SU-DHL-6 (cell line): ENCODE data around the gene PTH1R.

Experiments used
- H2AFZ ChIP-seq: fragments of 200-600 bp; sonication (generic); 2 replicates; pipeline ENCODE4 v1.6.1; 2014; ENCODE audit warnings: low read depth, mild to moderate bottlenecking, moderate library complexity, mixed read lengths, antibody characterized with exemption, low read length; ENCODE audit not compliant: severe bottlenecking
- H3F3A ChIP-seq: fragments of 200-600 bp; shearing (Covaris generic); 2 replicates; pipeline ENCODE4 v1.6.0; 2016; ENCODE audit warnings: antibody characterized with exemption, mild to moderate bottlenecking; ENCODE audit not compliant: insufficient read depth
- H3K27ac ChIP-seq: fragments of 200-600 bp; sonication (generic); 2 replicates; pipeline ENCODE4 v1.5.1; 2016; ENCODE audit warnings: low read depth, mild to moderate bottlenecking, low read length, moderate library complexity, mixed read lengths
- H3K27me3 ChIP-seq: fragments of 200-600 bp; sonication (generic), shearing (Covaris generic); 2 replicates; pipeline ENCODE4 v1.6.0; 2014; ENCODE audit warnings: mild to moderate bottlenecking, low read length
- H3K36me3 ChIP-seq: fragments of 200-600 bp; sonication (generic); 2 replicates; pipeline ENCODE4 v1.6.1; 2014; ENCODE audit warnings: mild to moderate bottlenecking, low read length, mixed read lengths
- H3K4me2 ChIP-seq: fragments of 300-600, 200-600 bp; shearing (Covaris generic), sonication (generic); 2 replicates; pipeline ENCODE4 v1.6.0; 2014; ENCODE audit warnings: low read length, low read depth, mild to moderate bottlenecking; ENCODE audit not compliant: poor library complexity, severe bottlenecking
- H3K4me3 ChIP-seq: fragments of 200-600 bp; sonication (generic); 2 replicates; pipeline ENCODE4 v1.5.1; 2014; ENCODE audit warnings: antibody characterized with exemption, low read length, mild to moderate bottlenecking, mixed read lengths; ENCODE audit not compliant: insufficient read depth, poor library complexity, severe bottlenecking
- H3K79me2 ChIP-seq: fragments of 200-600 bp; sonication (generic); 2 replicates; pipeline ENCODE4 v1.6.1; 2014; ENCODE audit warnings: mild to moderate bottlenecking, low read length, moderate library complexity; ENCODE audit not compliant: insufficient read depth
- H3K9ac ChIP-seq: fragments of 200-600 bp; sonication (generic); 2 replicates; pipeline ENCODE4 v1.7.0; 2014; ENCODE audit warnings: mild to moderate bottlenecking, low read length
- H3K9me2 ChIP-seq: fragments of 200-600 bp; sonication (generic); replicated peaks from 2 replicates; pipeline ENCODE4 v1.6.1; 2014; ENCODE audit warnings: low read length; ENCODE audit not compliant: insufficient read depth
- H3K9me3 ChIP-seq: fragments of 200-600 bp; sonication (generic); 2 replicates; pipeline ENCODE4 v1.6.1; 2014; ENCODE audit warnings: low read length, mixed read lengths; ENCODE audit not compliant: insufficient read depth
- H4K20me1 ChIP-seq: fragments of 200-600 bp; sonication (generic); 2 replicates; pipeline ENCODE4 v1.6.1; 2014; ENCODE audit warnings: low read depth, mild to moderate bottlenecking, antibody characterized with exemption, low read length, moderate library complexity, mixed read lengths
- EZH2phosphoT487 ChIP-seq: fragments of 200-600 bp; sonication (generic), shearing (Covaris generic); conservative IDR thresholded peaks from 2 replicates; pipeline ENCODE4 v1.6.1; 2018; ENCODE audit warnings: mild to moderate bottlenecking, antibody characterized with exemption, low read length, moderate library complexity, mixed read lengths
- TF ChIP-seq, protein P1 (sequence below): fragments of 200-600 bp; sonication (generic); IDR thresholded peaks from one replicate; pipeline ENCODE4 v1.5.1; 2017; ENCODE audit warnings: antibody characterized with exemption, mild to moderate bottlenecking, low read length, moderate library complexity; ENCODE audit not compliant: insufficient read depth, poor library complexity, severe bottlenecking

PTH1R gene

DNA sequence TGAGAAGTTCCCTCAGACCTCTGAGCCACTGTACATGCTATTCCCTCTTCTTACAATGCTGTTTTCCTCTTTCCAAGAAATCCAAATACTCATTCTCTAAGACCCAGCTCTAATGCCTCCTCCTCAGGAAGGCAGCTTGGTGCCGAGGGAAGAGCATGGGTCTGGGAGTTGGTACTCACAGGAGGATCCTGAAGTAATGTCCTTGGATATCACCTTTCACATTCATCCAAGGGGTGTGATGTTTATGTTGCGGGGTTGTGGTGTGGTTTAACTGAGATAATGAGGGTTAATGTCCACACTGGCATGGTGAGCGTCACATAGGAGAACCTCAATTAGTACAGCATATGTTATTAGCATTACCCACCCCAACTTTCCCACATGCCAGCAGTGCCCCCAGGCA lies 46.2 kb upstream of the PTH1R start:
- Histone ChIP-seq H2AFZ (no peak overlapping the region), H3K9ac (no peak overlapping the region), H3K9me2 (no peaks in the 10 kb centered on the region), H3K36me3 (no peaks in the 10 kb centered on the region), H4K20me1 (no peaks in the 10 kb centered on the region), H3K27ac (no peak overlapping the region), H3K9me3 (no peaks in the 10 kb centered on the region), H3K4me3 (no peak overlapping the region), H3K79me2 (no peaks in the 10 kb centered on the region), H3K27me3 (no peaks in the 10 kb centered on the region), H3F3A (no peaks in the 10 kb centered on the region), H3K4me2 (no peak overlapping the region)
- TF ChIP-seq, protein P1, sequence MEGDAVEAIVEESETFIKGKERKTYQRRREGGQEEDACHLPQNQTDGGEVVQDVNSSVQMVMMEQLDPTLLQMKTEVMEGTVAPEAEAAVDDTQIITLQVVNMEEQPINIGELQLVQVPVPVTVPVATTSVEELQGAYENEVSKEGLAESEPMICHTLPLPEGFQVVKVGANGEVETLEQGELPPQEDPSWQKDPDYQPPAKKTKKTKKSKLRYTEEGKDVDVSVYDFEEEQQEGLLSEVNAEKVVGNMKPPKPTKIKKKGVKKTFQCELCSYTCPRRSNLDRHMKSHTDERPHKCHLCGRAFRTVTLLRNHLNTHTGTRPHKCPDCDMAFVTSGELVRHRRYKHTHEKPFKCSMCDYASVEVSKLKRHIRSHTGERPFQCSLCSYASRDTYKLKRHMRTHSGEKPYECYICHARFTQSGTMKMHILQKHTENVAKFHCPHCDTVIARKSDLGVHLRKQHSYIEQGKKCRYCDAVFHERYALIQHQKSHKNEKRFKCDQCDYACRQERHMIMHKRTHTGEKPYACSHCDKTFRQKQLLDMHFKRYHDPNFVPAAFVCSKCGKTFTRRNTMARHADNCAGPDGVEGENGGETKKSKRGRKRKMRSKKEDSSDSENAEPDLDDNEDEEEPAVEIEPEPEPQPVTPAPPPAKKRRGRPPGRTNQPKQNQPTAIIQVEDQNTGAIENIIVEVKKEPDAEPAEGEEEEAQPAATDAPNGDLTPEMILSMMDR = no peak
- no peak for TF ChIP-seq EZH2phosphoT487

DNA sequence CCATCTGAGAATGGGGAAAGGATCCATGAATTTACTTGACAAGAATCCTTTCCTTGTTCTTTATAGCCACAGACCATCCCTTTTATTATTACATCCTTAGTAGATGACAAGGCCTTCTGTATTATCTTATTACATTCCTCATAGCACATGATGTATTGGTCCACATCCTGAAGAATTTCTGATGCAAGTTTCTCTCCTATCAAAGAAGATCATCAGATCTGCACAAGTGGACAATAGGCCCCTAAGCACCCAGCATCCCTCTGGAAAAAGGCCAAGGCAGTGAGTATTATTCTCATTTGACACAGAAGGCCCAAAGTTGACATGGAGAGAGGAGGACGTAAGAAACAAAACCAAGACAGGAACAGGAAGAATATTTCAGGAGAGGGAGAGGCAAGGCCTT lies 45.7 kb upstream of the PTH1R start:
- no peaks in the 10 kb centered on the region for H3K9me2 ChIP-seq
- no peak overlapping the region for H3K4me3 ChIP-seq
- H3K9ac ChIP-seq = no peak overlapping the region
- H2AFZ ChIP-seq = no peak overlapping the region
- no peaks in the 10 kb centered on the region for H3F3A ChIP-seq
- no peaks in the 10 kb centered on the region for H3K9me3 ChIP-seq
- no peaks in the 10 kb centered on the region for H3K36me3 ChIP-seq
- H4K20me1 ChIP-seq = no peaks in the 10 kb centered on the region
- no peak overlapping the region for H3K4me2 ChIP-seq
- H3K27me3 ChIP-seq = no peaks in the 10 kb centered on the region
- H3K27ac ChIP-seq = no peak overlapping the region
- TF ChIP-seq, protein P1 = no peak
- TF ChIP-seq EZH2phosphoT487 = no peak
- no peaks in the 10 kb centered on the region for H3K79me2 ChIP-seq

DNA sequence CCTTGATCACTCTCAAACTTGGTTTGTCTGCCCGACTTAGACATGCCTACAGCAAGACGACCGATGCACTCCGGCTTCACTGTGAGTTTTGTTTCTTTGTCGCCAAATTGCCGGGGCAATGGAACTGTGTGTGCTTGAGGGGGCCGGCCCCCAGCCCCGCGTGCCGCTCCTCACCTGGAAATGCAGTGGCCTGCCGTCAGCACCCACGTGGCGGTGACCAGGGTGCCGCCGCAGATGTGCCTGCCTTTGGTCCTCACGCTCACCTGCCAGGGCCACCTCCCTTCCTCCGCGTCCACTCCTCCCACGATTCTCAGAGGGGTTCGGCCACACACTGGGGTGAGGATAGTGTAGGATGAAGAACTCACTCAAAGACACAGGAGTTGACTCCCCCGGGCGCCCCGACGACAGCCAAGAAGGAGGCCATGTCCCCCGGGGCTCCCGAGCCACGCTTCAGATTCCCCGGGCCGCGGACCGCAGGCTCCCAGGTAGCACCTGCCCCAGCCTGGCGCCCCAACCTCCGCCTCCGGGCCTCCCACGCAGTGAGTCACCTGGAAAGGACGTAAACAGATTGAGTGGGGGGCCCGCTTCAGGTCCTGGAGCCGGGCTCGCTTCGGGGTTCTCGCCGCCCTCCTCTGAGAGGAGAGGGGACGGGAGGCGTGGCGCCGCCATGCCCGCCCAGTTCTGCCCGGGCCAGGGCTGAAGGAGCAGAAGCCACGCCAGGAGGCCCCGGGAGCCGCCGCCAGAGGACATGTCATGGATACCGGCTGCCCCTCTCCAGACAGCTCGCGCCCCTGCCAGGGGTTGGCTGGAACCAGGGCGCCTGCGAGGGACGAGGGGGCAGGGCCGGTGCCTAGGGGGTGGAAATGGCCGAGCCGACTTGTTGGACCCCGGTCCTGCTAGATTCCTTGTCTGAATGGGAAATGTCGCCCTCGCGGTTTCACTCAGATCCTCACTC lies 43.9 kb upstream of the PTH1R start:
- Histone ChIP-seq H2AFZ (no peak overlapping the region), H4K20me1 (no peaks in the 10 kb centered on the region), H3K9me2 (no peaks in the 10 kb centered on the region), H3K36me3 (no peaks in the 10 kb centered on the region), H3K9ac (no peak overlapping the region), H3K27me3 (no peaks in the 10 kb centered on the region), H3K4me3 (no peak overlapping the region), H3K4me2 (no peak overlapping the region), H3F3A (no peaks in the 10 kb centered on the region), H3K27ac (no peak overlapping the region), H3K9me3 (peaks cover 7% of the 10 kb centered on the region; the same call in 1 of the 2 replicates), H3K79me2 (no peaks in the 10 kb centered on the region)
- TF ChIP-seq EZH2phosphoT487 = no peak
- TF ChIP-seq, protein P1 = no peak
